Calu3 (cell line): ENCODE results near the gene RDH13. TPM values are rescaled to one million over a fixed set of nuclear protein-coding genes. Genes with fewer than 3 reads are reported as not detected.

ENCODE experiments used
- BruUV-seq: library from RNA; stranded (reverse); fragments of 400-500 nt; replicated peaks from 2 replicates; lab custom pipeline; 2021; lab: Mats Ljungman, UMichigan
- CTCF ChIA-PET: fragments of 300-600 bp; sonication (Branson Sonifier 250); formaldehyde crosslinking; loops from one replicate; lab custom pipeline; 2022; ENCODE audit warnings: antibody characterized with exemption; lab: Charles Lee
- DNase-seq: peaks from one replicate; pipeline ENCODE4 v3.0.0; 2022
- H3K27ac Mint-ChIP-seq: one replicate; pipeline ENCODE4 v1.8.0; 2022; ENCODE audit warnings: mixed read lengths; ENCODE audit not compliant: unreplicated experiment
- H3K27me3 Mint-ChIP-seq: one replicate; pipeline ENCODE4 v1.8.0; 2022; ENCODE audit warnings: mixed read lengths; ENCODE audit not compliant: unreplicated experiment
- H3K36me3 Mint-ChIP-seq: one replicate; pipeline ENCODE4 v1.8.0; 2022; ENCODE audit warnings: mild to moderate bottlenecking, moderate library complexity, mixed read lengths; ENCODE audit not compliant: insufficient read depth, unreplicated experiment
- H3K4me1 Mint-ChIP-seq: one replicate; pipeline ENCODE4 v1.8.0; 2022; ENCODE audit warnings: mild to moderate bottlenecking, low read depth, mixed read lengths; ENCODE audit not compliant: unreplicated experiment
- H3K4me3 Mint-ChIP-seq: one replicate; pipeline ENCODE4 v1.8.0; 2022; ENCODE audit warnings: mild to moderate bottlenecking, low read depth, moderate library complexity, mixed read lengths; ENCODE audit not compliant: unreplicated experiment
- H3K9me3 Mint-ChIP-seq: one replicate; pipeline ENCODE4 v1.8.0; 2022; ENCODE audit warnings: low read depth, mixed read lengths; ENCODE audit not compliant: unreplicated experiment
- intact Hi-C: fragments of 100-400 bp; cut with micrococcal nuclease; formaldehyde crosslinking; loops from one replicate; pipeline ENCODE4 v1.10.0; 2022; ENCODE audit not compliant: unreplicated experiment
- total RNA-seq: library from RNA; stranded (reverse); gene quantifications from 2 replicates; pipeline ENCODE4 v1.2.3, GENCODE V29; 2022
- TF ChIP-seq, protein P1 (sequence below): fragments of 200-600 bp; IDR thresholded peaks from one replicate; pipeline ENCODE4 v1.8.0; 2022; ENCODE audit warnings: antibody characterized with exemption; ENCODE audit not compliant: unreplicated experiment

RDH13 gene
- total RNA-seq, 1 experiment from 2014 or later, result 50.1 TPM

DNA sequence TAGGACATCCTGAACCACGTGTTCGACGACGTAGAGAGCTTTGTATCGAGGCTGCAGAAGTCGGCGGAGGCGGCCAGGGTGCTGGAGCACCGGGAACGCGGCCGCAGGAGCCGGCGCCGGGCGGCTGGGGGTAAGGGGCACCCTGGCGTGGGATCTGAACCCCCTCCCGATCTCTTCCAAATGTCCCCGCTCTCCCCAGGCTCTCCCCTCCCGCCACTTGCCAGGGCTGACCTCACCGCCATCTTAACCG lies 18.7 kb upstream of the RDH13 start:
- peak overlapping the region; percentile 55 for H3K27ac Mint-ChIP-seq
- no TSS peak for BruUV-seq
- no peak for DNase-seq
- no peak overlapping the region for H3K4me3 Mint-ChIP-seq
- peaks cover 70% of the 10 kb centered on the region for H3K36me3 Mint-ChIP-seq
- H3K9me3 Mint-ChIP-seq, result no peaks in the 10 kb centered on the region
- H3K27me3 Mint-ChIP-seq, result no peaks in the 10 kb centered on the region
- TF ChIP-seq, protein P1, sequence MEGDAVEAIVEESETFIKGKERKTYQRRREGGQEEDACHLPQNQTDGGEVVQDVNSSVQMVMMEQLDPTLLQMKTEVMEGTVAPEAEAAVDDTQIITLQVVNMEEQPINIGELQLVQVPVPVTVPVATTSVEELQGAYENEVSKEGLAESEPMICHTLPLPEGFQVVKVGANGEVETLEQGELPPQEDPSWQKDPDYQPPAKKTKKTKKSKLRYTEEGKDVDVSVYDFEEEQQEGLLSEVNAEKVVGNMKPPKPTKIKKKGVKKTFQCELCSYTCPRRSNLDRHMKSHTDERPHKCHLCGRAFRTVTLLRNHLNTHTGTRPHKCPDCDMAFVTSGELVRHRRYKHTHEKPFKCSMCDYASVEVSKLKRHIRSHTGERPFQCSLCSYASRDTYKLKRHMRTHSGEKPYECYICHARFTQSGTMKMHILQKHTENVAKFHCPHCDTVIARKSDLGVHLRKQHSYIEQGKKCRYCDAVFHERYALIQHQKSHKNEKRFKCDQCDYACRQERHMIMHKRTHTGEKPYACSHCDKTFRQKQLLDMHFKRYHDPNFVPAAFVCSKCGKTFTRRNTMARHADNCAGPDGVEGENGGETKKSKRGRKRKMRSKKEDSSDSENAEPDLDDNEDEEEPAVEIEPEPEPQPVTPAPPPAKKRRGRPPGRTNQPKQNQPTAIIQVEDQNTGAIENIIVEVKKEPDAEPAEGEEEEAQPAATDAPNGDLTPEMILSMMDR, result no peak
- CTCF ChIA-PET, result no interaction called here
- H3K4me1 Mint-ChIP-seq, result peaks cover 14% of the 10 kb centered on the region
- intact Hi-C loops, result no loop called here

DNA sequence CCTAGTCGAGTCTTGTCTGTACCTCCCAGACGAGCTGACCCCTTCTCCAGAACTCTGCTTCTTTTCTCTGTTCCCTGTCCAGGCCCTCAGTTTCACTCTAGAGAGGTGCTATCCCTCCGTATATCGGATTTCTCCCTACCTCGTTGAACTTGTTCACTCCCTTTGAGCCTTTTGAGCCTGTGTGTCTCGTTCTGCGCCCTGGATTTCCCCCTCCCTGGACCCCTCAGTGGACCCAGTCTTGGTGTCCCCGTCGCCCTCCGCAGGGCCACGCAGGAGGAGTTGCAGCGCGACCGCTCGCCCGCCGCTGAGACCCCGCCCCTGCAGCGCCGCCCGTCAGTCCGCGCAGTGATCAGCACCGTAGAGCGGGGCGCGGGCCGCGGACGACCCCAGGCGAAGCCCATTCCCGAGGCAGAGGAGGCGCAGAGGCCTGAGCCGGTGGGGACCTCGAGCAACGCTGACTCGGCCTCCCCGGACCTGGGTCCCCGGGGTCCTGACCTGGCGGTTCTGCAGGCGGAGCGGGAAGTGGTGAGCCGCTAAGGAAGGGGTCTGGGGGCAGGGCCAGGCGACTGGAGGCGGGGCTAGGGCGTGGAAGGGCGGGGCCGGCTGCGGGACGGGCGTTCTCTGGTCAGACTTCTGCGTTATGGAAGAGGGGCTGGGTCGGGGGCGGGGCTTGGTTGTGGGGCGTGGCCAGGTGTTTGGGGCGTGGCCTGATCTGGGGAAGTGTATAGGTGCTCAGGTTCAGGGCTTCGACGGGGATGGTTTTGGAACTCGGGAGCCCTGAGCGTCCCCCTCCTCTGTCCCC lies 18.2 kb upstream of the RDH13 start:
- Mint-ChIP-seq H3K4me3 (no peak overlapping the region), H3K4me1 (peaks cover 19% of the 10 kb centered on the region), H3K27ac (no peak overlapping the region), H3K36me3 (peaks cover 75% of the 10 kb centered on the region), H3K27me3 (no peaks in the 10 kb centered on the region), H3K9me3 (no peaks in the 10 kb centered on the region)
- TF ChIP-seq, protein P1, result no peak
- CTCF ChIA-PET, result no interaction called here
- intact Hi-C loops, result no loop called here
- no peak for DNase-seq
- no TSS peak for BruUV-seq

DNA sequence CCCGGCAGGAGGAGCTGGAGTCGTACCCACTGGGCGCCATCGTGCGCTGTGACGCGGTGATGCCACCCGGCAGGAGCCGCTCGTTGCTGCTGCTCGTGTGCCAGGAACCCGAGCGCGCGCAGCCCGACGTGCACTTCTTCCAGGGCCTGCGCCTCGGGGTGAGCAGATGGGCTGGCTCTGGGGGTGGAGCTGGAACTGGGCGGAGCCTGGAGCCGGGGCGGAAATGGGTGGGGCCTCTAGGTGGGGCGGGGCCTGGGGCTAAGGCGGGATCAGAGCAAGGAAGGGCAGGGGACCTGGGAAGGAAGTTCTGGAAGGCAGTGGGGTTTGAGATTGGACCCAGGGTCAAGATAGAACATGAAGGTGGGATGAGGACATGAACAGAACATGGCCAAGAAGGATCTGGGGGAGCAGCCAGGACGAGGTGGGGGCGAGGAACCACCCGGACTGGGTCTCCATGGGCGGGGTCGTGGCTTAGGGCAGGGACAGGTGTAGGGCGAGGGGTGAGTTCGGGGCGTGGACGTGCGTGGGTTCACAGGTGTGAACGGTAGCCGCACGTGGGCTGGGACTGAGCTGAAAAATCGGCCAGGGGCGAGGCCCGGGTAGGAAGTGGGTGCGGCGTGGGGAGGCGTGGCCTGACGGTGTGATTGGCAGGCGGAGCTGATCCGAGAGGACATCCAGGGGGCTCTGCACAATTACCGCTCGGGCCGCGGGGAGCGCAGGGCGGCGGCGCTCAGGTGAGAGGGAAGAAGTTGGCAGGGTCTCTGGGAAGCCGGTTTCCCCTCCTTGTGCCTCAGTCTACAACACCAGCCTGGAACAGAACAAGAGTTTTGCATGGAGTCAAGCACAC lies 17.4 kb upstream of the RDH13 start:
- CTCF ChIA-PET, result no interaction called here
- peaks cover 21% of the 10 kb centered on the region for H3K4me1 Mint-ChIP-seq
- H3K4me3 Mint-ChIP-seq, result no peak overlapping the region
- BruUV-seq, result no TSS peak
- TF ChIP-seq, protein P1, result no peak
- H3K36me3 Mint-ChIP-seq, result peaks cover 77% of the 10 kb centered on the region
- intact Hi-C loops, result no loop called here
- DNase-seq, result no peak
- H3K27ac Mint-ChIP-seq, result peak overlapping the region; percentile 58
- no peaks in the 10 kb centered on the region for H3K9me3 Mint-ChIP-seq
- H3K27me3 Mint-ChIP-seq, result no peaks in the 10 kb centered on the region

DNA sequence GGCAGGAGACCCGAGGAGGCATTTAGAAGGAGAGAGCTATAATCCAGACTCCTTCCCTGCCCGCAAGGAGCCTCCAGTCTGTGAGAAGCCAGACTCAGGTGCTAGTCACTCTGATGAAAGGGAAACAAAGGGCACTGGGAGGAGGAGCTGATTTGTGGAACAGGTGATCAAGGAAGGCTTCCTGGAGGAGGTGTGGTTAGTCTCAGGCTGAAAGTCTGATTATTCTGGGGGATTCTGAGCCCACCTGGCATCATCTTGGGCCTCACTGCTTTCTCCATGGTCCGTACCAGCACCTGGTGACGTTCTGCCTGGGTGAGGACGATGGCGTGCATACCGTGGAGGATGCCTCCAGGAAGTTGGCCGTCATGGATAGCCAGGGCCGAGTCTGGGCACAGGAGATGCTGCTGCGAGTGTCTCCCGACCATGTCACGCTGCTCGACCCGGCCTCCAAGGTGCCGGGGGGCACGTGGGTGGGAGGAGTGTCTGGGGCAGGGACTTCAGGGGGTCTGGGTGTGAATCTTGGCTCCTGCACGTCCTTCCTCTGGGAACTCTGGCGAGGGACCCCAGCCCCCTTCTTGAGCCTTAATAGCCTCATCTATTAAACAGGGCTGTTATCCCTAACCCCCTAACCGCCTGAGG lies 16.6 kb upstream of the RDH13 start:
- Mint-ChIP-seq H3K4me3 (no peak overlapping the region), H3K4me1 (peaks cover 27% of the 10 kb centered on the region), H3K36me3 (peaks cover 84% of the 10 kb centered on the region), H3K9me3 (no peaks in the 10 kb centered on the region), H3K27ac (peak overlapping the region; percentile 58), H3K27me3 (no peaks in the 10 kb centered on the region)
- intact Hi-C loops, result no loop called here
- CTCF ChIA-PET, result interaction anchor here (0.5 kb wide), 1 partner anchor 387 kb away, joined by 4 read pairs; no protein-coding TSS in a partner anchor
- no peak for DNase-seq
- BruUV-seq, result no TSS peak
- TF ChIP-seq, protein P1, result no peak
